NCI-H446 (cell line): ENCODE data around the gene RNF186.
A peak's percentile ranks its signal among the peaks of the same experiment; 100 is the strongest.
"Not testable (repeated sequence)": the region's sequence is repeated elsewhere in the genome, so short reads cannot be mapped to it uniquely, and the experiment has no call there.

Experiments used
- DNase-seq, 2 experiments: peaks; one replicate each; lab custom pipeline; 2025; lab: John Stamatoyannopoulos, UW

The RNF186 gene

DNA sequence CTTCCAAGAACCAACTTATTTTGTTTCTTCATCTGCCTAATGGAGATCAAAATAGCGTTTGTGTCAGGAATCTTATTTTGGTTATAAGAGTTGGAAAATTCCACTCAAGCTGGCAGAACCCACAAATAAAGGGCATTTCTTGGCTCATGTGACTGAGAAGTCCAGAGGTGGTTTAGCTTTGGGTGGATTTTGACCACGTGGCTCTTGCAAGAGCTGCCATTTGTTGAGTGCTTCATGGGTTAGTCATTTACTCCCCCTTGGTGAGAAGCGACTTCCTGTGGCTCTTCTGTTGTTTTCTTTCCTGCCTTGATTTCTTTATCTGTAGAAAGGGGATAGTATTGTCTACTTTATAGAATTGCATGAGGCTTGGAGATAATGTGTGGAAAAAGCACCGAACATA lies 9.5 kb upstream of the RNF186 start:
- no peak for DNase-seq

DNA sequence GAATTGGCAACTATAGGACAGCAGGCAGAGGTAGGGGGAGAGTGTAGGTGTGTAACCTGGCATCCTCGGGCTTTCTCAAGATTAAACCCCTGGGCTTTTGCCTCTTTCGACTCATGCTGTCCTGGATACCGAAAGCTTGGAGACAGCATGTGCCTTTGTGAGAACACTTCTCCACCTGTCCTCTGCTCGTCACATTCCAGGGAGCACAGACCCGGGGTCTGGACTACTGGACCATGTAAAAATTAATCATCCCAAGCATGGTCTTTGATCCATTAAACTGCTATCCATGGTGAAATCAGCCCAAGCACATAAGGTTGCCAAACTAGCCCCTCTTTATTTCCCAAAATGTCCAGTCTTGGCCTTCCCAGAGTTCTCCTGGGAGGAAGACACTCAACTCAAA lies 9.0 kb upstream of the RNF186 start:
- no peak for DNase-seq

DNA sequence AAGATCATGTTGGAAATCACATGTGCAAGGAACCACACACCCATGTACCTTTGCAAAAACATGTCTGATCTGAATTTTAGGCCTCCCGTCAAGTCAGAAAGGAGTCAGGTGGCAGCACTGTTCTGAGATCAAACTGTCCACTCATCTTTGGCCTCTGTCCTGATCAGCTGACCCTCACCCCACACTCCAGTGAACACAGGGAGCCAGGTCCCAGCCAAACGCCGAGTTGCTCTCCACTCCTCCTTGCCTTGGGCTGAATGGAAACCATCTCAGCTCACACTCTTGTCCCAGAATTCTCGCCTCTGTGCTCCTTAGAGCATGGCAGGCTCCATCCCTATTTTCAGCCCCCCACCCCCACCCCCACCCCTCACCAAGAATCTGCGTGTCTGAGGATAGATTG lies 4.6 kb upstream of the RNF186 start:
- DNase-seq: no peak

DNA sequence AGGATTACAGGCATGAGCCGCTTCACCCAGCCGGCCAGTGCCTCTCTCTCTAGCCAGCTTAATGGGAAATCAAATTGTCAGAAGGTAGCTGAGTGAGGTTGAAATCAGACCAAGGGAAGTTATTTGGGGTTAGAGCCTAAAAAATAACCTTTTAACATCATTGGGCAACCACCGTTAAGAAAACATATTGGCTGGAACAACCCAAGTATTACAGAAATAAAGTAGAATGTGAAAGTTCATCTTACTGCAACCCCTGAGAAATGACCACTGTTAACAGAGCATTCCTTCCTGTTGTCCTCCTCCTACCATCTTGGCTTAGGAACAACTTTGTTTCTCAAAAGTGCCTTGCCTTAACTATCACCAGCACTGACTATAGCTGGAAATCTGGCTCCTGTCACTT lies 3.2 kb upstream of the RNF186 start:
- no peak for DNase-seq

DNA sequence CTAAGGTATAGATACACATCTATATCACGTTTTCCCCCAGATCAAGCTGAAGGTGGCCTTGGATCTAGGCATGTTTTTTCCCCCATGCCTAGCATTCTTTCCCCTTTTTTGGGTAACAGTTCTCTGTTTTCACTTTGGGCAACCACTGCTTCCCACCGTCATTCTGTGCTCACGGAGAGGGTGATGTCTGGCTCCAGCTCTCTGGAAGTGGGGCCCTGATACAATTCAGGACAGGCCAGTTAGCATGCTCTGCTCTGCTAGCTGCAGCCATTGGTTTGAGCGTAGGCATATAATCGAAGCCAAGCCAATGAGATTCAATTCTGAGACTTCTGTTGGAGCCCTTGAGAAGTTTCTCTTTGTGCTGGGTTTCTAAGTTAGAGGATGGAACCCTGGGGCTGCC lies 2.1 kb upstream of the RNF186 start:
- DNase-seq: no peak

DNA sequence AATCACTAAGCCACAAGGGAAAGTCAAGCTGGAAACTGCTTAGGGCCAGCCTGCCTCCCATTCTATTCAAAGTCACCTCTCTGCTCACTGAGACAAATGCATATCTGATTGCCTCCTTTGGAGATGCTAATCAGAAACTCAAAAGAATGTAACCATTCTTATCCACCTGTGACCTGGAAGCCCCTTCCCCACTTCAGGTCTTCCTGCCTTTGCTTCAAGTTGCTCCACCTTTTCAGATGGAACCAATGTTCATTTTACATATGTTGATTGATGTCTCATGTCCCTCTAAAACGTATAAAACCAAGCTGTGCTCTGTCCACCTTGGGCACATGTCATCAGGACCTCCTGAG lies 1.6 kb upstream of the RNF186 start:
- DNase-seq: not testable (repeated sequence)

DNA sequence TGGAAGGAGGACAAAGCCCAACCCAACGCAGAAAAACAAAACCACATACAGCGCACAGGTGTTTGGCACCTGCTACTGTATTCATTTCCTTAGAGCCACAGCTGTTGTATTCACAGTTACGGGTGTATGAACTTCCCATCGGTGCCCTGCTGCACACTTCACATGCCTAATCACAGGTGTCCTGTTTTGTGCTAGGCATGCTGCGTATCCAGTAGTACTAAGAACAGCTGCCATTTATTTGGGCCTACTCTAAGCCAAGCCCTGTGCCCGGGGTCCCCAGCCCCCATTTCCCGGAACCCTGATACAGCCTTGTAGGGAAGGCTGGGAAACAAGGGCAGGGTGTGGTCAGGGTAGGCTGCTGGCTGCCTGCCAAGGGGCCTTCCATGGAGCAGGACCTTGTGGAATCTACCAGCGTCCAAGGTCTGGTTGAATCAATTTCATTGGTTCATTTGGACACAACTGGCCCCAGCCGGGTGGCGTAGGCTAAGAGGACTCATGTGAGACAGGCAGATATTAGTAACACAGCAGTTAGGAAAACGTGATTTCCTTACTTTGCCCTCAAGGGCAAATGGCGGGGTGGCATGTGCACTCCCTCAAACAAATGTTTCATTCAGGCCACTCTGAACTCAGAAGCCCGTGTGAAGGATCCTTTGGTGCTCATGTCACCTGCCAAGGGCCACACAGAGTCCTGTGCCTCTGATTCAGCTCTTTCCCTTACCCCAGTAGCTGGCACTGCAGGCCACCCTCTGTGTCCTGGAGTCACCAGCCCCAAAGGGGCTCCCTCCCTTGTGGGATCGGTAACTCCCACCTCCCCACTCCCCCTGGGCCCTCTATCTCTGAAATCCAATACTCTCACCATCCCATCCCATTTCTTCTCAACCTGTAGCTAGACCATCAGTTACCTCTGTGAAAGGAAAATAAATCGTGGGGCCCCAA lies 986 bp upstream of the RNF186 start:
- no peak for DNase-seq

DNA sequence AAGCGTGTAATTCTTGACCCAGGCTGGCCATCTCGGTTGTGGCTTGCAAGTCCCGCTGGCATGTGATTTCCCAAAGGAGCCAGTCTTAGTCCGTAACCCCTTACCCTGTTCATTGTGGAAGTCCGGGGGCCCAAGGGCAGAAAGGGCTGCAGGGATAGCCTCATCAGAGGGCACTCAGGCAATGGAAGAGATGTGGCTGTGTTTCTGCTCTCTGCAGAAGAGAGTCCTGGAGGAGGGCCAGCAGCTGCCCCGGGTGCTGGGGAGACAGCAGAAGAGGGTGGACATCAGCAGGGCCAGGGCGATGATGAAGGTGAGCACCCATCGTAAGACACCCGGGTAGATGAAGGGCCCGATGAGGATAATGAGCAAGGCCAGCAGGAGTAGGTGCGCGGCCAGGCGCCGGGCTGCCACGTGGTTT lies 830 bp downstream of the RNF186 start:
- no peak for DNase-seq

DNA sequence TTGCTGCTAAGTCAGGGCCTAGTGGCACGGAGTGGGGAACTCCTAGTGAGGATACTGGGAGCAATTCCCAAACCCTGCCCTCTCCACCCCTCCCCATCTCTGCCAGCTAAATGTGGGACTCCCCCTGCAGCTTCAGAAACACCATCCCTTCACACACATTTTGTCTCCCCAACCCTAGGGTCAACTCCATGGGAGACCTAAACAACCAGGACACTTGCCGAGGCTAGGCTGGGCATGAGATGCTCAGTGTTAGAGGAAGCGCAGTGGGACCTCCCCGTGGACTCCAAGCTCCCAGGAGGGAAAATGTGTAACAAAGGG lies 1.5 kb downstream of the RNF186 start:
- DNase-seq: no peak

DNA sequence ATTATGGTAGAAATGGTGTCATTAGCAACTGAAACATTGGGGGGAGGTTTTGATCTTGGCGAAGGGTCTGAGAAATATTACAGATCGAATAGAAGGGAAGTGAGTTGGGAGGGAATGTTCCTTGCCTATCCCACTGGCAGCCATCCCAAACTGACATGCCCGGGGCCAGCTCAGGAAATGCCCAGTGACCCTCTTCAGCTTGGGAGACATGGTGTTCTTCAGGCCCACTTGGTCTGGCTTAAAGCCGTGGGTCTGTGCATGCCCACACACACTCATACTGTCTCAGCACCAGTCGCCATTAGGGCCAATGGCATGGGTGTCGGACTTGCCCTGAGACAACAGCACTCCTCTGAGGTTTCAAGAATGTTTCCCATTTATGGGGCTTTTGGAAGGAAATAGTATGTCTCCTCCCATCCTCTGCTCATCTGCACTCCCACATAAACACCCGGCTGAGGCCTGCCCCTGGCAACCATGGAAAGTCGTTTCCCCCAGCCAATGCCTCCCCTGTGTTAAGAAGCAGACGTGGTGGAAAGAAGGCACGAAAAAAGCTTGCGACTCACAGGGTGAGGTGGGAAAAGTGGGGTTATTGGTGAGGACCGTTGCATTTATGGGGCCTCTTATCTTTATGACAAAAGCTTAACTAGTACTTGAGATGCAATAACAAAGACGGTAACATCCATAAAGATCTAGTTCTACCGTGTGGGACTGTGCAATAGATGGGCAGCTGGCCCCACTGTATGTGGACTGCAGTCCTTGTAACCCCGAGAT lies 2.0 kb downstream of the RNF186 start:
- DNase-seq: no peak

DNA sequence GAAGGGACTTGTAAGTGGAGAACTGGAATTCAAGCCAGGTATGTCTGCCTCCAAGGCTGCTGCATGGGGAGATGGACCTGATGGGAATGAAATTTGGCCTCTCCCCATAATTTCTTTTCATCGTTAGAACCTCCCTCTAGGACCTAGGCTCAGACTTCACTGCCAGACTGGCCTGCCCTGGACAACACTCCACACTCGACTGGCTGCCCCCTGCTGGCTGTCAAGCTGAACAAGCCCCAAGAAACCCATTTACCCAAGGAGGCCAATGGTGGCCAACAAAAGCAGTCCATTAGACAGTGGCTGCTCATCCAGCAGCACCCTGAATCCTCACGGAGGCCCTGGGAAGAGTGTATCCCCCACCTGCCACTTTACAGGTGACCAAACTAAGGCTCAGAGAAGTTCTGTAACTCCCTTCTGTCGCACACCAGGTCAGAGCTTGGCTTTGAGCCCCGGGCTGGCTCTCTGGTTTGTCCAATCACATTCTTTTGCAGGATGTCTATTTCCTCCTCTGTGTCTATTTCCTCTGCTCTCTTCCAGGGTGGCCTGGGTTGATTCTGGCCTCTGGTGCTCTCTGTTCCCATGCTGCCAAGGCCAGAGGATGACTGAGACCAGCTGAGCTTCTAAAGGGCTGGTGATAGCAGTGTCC lies 3.8 kb downstream of the RNF186 start:
- peak; percentile 13 to 15 for DNase-seq

DNA sequence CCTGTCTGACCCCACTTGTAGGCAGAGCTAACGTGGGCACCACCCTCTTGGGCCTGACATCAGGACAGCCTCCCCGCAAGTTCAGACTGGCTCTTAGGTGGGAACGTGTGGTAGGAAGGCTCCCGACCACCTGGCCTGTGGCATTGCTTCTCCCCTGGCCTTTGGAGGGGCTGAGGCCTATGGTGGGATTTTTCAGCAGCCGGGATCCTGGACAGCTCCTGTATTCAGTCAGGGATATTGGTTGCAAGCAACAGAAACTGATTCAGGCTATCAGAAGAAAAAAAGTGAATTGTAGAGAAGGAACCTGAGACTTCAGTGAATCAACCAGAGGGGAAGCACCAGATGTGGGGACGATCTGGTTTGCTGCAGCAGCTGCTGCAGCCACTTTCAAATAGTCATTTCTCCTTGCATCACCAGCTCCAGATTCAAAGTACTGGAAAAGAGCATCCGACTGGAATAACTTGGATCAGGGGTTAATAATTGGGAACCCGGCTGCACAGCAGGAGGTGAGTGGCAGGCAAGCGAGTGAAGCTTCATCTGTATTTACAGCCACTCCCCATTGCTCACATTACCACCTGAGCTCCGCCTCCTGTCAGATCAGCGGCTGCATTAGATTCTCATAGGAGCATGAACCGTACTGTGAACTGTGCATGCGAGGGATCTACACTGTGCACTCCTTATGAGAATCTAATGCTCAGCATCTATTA lies 5.9 kb downstream of the RNF186 start:
- no peak for DNase-seq

DNA sequence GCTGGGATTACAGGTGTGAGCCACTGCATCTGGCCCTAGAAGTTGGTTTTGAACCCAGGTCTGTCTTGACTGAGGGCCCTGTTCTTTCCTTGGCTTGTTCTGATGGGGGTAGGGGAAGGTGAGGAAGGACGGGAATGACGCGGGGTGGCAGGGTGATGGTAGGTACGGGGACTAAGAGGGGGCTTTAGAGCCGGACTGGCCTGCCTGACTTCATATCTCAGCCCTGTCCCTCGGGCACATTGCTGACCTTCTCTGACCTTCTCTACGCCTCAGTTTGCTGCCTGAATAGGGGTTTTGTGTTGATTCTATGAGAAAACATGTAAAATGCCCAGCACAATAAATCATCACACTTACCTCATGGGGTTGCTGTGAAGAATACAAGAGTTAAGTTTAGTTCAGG lies 6.7 kb downstream of the RNF186 start:
- no peak for DNase-seq

DNA sequence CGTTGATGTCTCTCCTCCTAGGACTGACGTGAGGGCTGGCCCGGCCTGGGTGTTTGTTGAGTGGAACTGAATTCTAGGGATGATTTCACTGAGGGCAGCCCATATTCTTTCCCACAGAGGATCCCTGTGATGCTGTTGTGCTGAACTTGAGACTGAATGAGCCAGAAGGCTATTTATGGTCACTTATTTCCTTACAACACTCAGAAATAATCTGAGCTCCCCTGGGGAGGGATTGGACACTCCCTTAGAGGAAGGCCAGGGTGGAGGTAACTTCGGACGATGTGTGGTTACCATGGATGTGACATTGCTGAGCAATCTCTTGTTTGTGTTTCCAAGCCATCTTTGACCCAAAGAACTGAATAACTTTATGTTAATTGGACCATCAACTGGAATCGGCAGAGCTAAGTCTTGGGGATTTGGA lies 10.2 kb downstream of the RNF186 start:
- DNase-seq: no peak

DNA sequence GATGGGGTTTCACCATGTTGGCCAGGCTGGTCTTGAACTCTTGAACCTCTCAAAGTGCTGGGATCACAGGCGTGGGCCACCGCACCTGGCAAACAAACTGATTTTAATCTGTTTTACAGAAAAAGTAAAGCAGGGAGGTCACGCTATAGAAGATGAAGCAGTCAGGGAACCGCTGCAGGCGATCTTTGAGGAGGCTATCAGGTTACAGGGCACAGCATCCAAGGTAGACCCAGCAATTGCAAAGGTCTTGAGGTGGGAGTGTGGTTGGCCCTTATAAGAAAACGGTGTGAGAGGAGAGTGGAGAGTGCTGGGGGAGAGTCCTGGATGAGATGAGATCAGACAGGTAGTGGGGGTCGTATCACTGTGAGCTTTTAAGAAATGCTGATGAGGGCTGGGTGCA lies 12.8 kb downstream of the RNF186 start:
- no peak for DNase-seq

DNA sequence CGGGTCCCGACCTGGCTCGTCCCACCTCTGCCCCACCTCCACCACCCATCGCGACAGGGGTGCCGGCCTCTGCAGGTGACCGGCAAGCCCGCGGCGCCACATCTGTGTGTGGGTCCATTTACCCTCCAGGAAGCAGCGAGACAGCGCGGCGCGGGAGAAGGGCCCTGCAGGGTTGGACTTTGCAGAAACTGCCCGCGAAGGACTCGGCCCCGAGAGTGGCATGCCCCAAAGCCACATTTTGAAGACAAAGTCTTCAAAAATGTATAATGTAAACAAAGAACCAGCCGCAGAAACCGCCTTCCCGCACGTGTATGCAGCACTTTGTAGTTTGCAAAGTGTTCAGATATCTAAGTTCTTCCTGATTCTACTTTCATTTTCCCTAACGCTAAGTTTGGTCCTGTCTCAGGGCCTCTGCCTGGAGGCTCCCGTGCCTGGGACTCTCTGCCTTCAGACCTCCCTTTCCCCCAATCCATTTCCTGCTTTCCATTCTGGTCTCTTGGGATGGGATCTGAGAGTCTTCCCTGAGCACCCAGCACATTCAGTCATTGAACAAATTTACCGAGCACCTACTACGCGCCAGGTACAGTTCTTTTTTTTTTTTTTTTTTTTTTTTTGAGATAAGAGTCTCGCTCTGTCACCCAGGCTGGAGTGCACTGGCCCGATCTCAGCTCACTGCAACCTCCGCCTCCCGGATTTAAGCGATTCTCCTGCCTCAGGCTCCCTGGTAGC lies 14.8 kb downstream of the RNF186 start:
- DNase-seq: no peak

DNA sequence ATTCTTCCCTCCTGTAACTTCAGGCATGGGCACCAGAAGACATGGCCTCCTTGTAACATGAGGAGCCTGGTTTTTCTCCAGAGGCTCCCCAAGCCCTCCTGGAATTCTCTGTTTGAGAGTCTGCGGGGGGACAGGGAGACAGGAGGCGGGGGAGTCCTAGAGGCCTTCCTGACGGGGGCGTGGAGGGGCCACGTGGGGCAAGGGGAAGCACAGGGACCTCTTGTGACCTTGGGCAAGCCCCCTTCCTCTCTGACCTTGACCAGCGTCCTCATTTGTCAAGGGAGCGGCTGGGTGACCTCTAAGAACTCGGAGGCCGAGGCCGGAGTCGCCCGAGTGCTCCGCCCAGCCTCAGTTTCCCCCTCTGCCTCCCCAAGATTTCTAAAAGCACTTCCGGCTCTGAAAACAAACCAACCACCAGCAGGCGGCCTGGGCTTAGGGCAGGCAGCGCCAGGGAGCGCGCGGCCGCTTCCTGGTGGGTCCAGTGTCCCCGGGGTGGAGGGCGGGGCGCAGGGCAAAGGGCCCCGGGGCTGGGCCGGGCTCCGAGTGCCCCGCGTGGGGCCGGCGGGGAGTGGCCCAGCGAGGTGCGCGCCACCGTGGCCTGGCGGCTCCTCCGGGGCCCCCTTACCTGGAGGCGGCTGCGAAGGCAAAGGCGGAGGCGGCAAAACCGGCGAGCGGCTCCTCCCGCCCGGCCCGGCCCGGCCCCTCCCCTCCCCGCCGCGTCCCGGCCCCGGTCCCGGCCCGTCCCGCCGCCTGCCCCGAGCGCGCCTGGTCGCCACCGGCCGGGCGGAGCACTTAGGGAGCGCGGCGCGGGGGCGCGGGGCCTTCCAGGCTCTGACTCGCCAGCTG lies 15.6 kb downstream of the RNF186 start, which contains the start of gene TMCO4:
Gene TMCO4 (minus strand): TSS at position 687 of the 846 bp plus-strand sequence. CDS start 19,158 bp downstream, outside the sequence.
- DNase-seq: no peak

DNA sequence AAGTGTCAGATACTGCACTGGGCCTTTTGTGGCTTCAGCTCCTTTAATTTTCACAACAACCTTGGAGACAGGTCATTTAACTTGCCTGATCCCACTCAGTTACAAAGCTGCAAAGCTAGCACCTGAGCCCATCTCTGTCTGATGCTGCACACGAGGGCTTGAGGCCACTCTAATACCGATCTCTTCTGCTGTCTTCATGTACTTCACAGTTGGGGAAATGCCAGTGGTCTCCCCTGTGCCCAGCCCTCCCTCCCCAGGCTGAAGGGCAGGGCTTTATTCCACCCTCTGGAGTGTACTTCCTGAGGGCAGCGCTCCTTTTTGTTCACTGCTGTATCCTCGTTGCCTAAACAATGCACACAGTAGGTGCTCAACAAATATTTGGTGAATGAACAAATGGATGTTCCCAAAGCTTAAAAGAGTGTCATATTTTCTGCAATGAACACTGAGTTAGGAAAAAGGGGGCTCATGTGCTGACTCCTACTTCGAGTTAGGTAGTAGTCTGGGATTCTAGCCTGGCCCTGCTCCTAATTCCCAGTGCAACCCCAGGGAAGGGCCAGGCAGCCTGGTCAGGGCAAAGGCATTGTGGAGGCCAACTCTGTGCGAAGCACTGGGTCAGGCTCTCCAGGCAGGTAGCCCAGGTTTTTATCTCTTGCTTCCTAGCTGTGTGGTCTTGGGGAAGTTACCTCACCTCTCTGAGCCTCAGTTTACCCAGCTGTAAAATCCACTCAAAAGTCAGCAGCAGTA lies 16.4 kb downstream of the RNF186 start:
- no peak for DNase-seq

DNA sequence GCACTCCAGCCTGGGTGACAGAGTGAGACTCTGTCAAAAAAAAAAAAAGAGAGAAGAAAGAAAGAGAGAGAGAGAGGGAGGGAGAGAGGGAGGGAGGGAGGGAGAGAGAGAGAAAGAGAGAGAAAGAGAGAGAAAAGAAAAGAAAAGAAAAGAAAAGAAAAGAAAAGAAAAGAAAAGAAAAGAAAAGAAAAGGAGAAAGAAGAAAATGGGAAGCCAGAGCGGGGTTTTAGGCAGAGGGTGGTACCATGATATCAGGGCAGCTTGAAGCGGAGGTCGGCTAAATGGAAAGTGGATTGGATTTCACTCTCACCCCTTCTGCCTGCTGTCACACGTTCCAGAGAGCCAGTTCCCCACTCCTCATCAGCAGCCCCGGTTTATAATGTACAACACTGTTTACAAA lies 17.3 kb downstream of the RNF186 start:
- no peak for DNase-seq

DNA sequence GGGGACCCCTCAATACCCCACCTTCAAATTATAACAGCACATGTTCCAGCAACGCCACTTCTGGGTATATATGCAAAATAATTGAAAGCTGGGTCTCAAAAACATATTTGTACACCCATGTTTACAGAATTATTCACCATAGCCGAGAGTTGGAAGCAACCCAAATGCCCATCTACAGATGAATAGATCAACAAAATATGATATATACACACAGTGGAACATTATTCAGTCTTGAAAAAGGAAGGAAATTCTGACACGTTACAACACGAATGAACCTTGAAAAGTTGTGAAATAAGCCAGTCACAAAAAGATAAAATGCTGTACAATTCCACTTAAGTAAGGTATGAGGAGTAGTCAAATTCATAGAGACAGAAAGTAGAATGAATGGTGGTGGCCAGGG lies 20.5 kb downstream of the RNF186 start:
- DNase-seq: no peak
